ENCODE data around the gene SELE. TPM values are rescaled to one million over a fixed set of nuclear protein-coding genes. Genes with fewer than 3 reads are reported as not detected.

SELE gene
- total and polyA plus RNA-seq, 2 of the 8 experiments (the other 6 are each of a cell fraction or from before 2014, with no cell fraction given), result not detected

- Histone ChIP-seq H3K9ac (replicated peaks in 1 of 4; ENCODE audit: extremely low read depth in 1 of 4, low read depth in 3 of 4, low read length in 3 of 4) (no peak overlapping the region), H3K18ac (ENCODE audit: extremely low read depth, low read length) (no peak overlapping the region), H3K9me3 (ENCODE audit: insufficient read depth in 2 of 2, low read depth in 1 of 2, low read length in 1 of 2) (no peaks in the 10 kb centered on the region), H4K20me1 (replicated peaks in 1 of 2; ENCODE audit: control insufficient read depth in 1 of 2, insufficient read depth in 2 of 2, low read length in 2 of 2) (peaks cover 4 to 6% of the 10 kb centered on the region in 2 experiments), H3K4me1 (replicated peaks in 1 of 4; ENCODE audit: control insufficient read depth in 3 of 4, insufficient read depth in 4 of 4, low read length in 3 of 4) (peaks cover 0 to 12% (median 2%) of the 10 kb centered on the region in 4 experiments; a peak in 2 of 7 replicates), H2AK5ac (ENCODE audit: low read depth, low read length) (no peak overlapping the region), H3K4me3 (ENCODE audit: extremely low read depth in 1 of 4, insufficient read depth in 2 of 4, low read depth in 3 of 4, low read length in 4 of 4) (no peak overlapping the region), H4K91ac (replicated peaks; ENCODE audit: insufficient read length, low read length) (no peak overlapping the region), H4K5ac (ENCODE audit: insufficient read length, low read depth, low read length) (no peak overlapping the region), H3K4me2 (ENCODE audit: insufficient read depth in 1 of 2, low read depth in 2 of 2, low read length in 2 of 2) (no peak overlapping the region), H3K23ac (ENCODE audit: insufficient read length) (no peak overlapping the region), H2BK12ac (ENCODE audit: low read depth, low read length) (no peak overlapping the region), H3K23me2 (ENCODE audit: low read depth, low read length) (no peaks in the 10 kb centered on the region; the same call in 1 of the 2 replicates), H3K27ac (ENCODE audit: low read depth, low read length) (no peak overlapping the region), H3K4ac (replicated peaks; ENCODE audit: insufficient read length, low read depth, low read length) (no peak overlapping the region), H2BK20ac (ENCODE audit: low read length) (no peak overlapping the region), H3K14ac (ENCODE audit: insufficient read length) (no peak overlapping the region), H3K56ac (replicated peaks; ENCODE audit: insufficient read length, low read depth, low read length) (no peak overlapping the region), H3K79me2 (ENCODE audit: control insufficient read depth in 1 of 2, insufficient read depth in 2 of 2, low read length in 2 of 2) (no peaks in the 10 kb centered on the region), H3K27me3 (replicated peaks in 1 of 4; ENCODE audit: control insufficient read depth in 3 of 4, extremely low read depth in 1 of 4, insufficient read depth in 3 of 4, low read length in 3 of 4) (peaks cover 33 to 57% (median 54%) of the 10 kb centered on the region in 4 experiments), H2AFZ (ENCODE audit: low read length) (no peak overlapping the region), H3K79me1 (ENCODE audit: low read depth, low read length) (no peaks in the 10 kb centered on the region), H2BK15ac (ENCODE audit: low read length) (no peak overlapping the region), H2BK120ac (replicated peaks; ENCODE audit: low read depth, low read length) (no peak overlapping the region), H4K8ac (ENCODE audit: extremely low read depth, insufficient read depth, low read length) (no peak overlapping the region), H3K36me3 (ENCODE audit: control insufficient read depth in 2 of 4, insufficient read depth in 4 of 4, low read length in 3 of 4) (no peaks in the 10 kb centered on the region; a peak in 1 of 8 replicates), H2BK5ac (ENCODE audit: low read depth, low read length) (no peak overlapping the region)
- DNase-seq (ENCODE audit: low read depth in 1 of 2, low spot score in 2 of 2) (no peak), FAIRE-seq (no peak)
- ChIA-PET POLR2A (ENCODE audit: partially characterized antibody) (no interaction called here), CTCF (ENCODE audit: partially characterized antibody) (interaction anchor here (0.9 to 5.9 kb wide), 6 partner anchors 10 to 146 kb away, joined by 3 to 28 read pairs (median 4); no protein-coding TSS in a partner anchor)
- TF ChIP-seq CBX5 (IDR thresholded peaks at IDR 0.05; ENCODE audit: low read depth, low read length), result no peak
- 92% methylated on average over 4 of the region's 4 CpGs; no CpG with 5 or more reads in 1 of the 2 experiments for WGBS, 2 experiments (ENCODE audit: extremely low coverage in 1 of 2, insufficient coverage in 1 of 2, insufficient read length in 1 of 2, insufficient replicate concordance in 2 of 2, low coverage in 1 of 2, low lambda C conversion rate in 2 of 2, missing lambda C conversion rate in 1 of 2)
Measured at GRCh38 chr1:169692756-169693460, 41.0 kb downstream of the SELE start.
